Measurements from ENCODE around the gene MT1X.

MT1X gene

DNA sequence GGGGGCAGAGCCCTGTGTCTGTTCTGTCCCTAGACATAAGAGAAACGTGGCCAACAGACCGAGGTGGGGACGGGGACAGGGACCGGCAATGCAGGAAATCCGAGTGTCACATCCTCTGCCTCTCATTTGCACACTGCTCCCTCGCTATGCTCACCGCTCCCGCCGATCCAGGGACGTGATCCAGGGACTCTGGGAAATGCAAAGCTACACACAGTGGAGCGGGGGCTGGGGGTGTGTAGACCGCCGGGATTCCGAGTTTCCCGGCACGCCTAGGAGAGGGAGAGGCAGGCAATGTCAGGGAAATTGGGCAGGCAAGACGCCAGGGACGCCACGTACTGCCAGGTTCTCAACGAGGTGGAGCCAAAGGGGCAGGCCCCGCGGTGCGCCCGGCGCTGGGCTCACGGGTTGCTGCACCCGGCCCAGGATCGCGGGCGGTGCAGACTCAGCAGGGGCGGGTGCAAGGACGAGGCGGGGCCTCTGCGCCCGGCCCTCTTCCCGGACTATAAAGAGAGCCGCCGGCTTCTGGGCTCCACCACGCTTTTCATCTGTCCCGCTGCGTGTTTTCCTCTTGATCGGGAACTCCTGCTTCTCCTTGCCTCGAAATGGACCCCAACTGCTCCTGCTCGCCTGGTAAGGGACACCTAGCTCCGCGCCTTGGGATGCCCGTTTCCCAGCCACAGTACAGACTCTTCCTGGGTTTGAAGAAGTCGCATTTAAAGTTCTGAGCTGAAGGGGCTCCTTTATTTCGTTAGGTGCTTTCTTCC lies at the start of gene MT1X:
TSS of gene MT1X (plus strand) at position 532 of the 764 bp plus-strand sequence. CDS start at position 603, 71 bp downstream.
- no peaks in the 10 kb centered on the region for H3K9me3 Mint-ChIP-seq
- H3K4me1 Mint-ChIP-seq (ENCODE audit: low read depth): peaks cover 20% of the 10 kb centered on the region
- H3K4me3 Mint-ChIP-seq: peak within 1 kb of the TSS; percentile 90
- peaks cover 4% of the 10 kb centered on the region for H3K36me3 Mint-ChIP-seq (ENCODE audit: low read depth)
- H3K27me3 Mint-ChIP-seq: no peaks in the 10 kb centered on the region
- peak within 1 kb of the TSS; percentile 82 for H3K27ac Mint-ChIP-seq

DNA sequence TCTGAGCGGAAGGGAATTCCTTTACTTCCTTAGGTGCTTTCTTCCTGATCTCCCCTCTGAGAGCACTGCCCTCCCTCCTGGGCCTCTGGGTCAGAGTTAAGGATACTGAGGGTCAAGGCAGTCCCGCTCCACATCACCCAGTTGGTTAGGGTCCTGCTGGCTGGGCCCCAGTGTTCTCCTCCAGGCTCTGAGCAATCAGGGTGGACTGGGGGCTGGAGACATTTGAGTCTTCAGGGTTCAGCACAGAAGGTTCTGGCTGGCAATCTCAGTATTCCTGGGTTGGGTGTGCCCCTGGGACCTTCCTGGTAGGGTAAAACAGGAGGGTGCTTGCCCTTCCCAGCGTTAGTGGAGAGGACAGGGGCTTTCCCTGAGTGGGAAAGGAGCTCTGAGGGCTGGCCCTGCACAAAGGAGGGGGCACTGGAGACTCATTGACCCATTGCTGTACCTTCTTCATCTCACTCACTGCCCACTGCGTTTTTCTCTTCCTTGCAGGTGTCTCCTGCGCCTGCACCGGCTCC lies 49.4 kb upstream of the MT1X start:
- H3K9me3 Mint-ChIP-seq: no peaks in the 10 kb centered on the region
- no peak overlapping the region for H3K27ac Mint-ChIP-seq
- H3K27me3 Mint-ChIP-seq: peaks cover 70% of the 10 kb centered on the region
- H3K4me1 Mint-ChIP-seq (ENCODE audit: low read depth): peaks cover 31% of the 10 kb centered on the region
- H3K36me3 Mint-ChIP-seq (ENCODE audit: low read depth): no peaks in the 10 kb centered on the region
- peak overlapping the region; percentile 20 for H3K4me3 Mint-ChIP-seq

DNA sequence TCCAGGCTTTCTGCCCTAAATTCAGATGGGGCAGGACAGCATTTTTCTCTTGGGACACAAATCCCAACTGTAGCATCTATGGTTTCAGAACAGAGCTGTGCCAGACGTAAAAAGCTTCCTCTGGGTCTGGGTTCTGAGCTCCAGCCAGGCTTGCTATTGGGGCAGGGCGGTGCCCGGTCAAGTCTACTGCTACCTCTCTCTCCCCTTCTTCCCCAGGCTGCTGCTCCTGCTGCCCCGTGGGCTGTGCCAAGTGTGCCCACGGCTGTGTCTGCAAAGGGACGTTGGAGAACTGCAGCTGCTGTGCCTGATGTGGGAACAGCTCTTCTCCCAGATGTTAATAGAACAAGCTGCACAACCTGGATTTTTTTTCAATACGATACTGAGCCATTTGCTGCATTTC lies 48.7 kb upstream of the MT1X start:
- H3K27ac Mint-ChIP-seq: no peak overlapping the region
- H3K4me3 Mint-ChIP-seq: no peak overlapping the region
- H3K36me3 Mint-ChIP-seq (ENCODE audit: low read depth): no peaks in the 10 kb centered on the region
- no peaks in the 10 kb centered on the region for H3K9me3 Mint-ChIP-seq
- H3K27me3 Mint-ChIP-seq: peaks cover 74% of the 10 kb centered on the region
- peaks cover 34% of the 10 kb centered on the region for H3K4me1 Mint-ChIP-seq (ENCODE audit: low read depth)

DNA sequence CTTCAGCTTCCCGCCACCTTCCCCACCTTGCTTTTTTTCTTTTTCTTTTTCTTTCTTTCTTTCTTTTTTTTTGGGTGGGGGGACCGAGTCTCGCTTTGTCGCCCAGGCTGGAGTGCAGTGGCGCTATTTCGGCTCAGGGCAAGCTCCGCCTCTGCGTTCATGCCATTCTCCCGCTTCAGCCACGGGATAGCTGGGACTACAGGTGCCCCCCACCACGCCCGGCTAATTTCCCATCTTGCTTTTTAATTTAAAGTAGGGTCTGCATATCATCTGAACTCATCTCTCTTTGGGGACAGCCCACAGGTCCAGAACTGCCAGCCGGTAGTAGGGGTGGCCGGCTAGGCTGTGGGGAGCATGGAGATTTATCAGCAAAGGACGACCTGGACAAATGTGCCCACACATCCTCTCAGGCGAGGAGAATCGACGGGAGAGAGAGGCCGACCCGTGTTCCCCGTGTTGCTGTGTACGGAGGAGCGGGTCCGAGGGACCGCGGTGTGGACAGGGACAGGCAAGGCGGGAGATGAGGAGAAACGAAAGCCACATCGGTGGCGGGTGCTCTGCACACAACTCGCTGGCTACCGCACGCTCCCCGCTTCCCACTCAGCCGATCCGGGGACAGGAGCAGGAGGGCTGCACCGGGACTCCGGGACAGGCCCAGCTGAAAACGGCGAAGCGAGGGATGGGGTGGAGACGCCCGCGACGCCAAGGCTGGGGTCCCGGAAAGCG lies 47.4 kb upstream of the MT1X start:
- Mint-ChIP-seq H3K4me1 (ENCODE audit: low read depth) (peaks cover 32% of the 10 kb centered on the region), H3K27me3 (peaks cover 87% of the 10 kb centered on the region), H3K36me3 (ENCODE audit: low read depth) (no peaks in the 10 kb centered on the region), H3K4me3 (peak overlapping the region; percentile 70), H3K27ac (no peak overlapping the region), H3K9me3 (no peaks in the 10 kb centered on the region)

DNA sequence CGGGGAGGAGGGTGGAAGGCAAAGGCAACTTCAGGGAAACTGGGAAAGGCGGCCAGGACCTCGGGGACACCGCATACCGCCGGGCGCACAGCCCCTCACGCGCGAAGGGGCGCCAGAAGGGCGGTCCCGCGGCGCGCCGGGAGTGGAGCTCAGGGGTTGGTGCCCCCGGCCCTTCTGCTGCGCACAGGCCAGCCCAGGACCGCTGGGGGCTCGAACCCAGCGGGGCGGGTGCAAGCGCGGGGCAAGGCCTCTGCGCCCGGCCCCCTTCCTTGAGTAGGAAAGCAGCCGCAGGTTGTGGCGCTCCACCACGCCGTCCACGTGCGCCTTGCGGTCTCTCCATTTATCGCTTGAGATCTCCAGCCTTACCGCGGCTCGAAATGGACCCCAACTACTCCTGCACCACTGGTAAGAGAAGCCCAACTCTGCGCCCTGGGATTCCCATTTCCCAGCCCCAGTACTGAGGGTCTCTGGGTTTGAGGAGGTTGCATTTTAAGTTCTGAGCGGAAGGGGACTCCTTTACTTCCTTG lies 46.8 kb upstream of the MT1X start:
- no peak overlapping the region for H3K27ac Mint-ChIP-seq
- peaks cover 27% of the 10 kb centered on the region for H3K4me1 Mint-ChIP-seq (ENCODE audit: low read depth)
- H3K27me3 Mint-ChIP-seq: peaks cover 89% of the 10 kb centered on the region
- no peaks in the 10 kb centered on the region for H3K36me3 Mint-ChIP-seq (ENCODE audit: low read depth)
- no peaks in the 10 kb centered on the region for H3K9me3 Mint-ChIP-seq
- H3K4me3 Mint-ChIP-seq: peak overlapping the region; percentile 43

DNA sequence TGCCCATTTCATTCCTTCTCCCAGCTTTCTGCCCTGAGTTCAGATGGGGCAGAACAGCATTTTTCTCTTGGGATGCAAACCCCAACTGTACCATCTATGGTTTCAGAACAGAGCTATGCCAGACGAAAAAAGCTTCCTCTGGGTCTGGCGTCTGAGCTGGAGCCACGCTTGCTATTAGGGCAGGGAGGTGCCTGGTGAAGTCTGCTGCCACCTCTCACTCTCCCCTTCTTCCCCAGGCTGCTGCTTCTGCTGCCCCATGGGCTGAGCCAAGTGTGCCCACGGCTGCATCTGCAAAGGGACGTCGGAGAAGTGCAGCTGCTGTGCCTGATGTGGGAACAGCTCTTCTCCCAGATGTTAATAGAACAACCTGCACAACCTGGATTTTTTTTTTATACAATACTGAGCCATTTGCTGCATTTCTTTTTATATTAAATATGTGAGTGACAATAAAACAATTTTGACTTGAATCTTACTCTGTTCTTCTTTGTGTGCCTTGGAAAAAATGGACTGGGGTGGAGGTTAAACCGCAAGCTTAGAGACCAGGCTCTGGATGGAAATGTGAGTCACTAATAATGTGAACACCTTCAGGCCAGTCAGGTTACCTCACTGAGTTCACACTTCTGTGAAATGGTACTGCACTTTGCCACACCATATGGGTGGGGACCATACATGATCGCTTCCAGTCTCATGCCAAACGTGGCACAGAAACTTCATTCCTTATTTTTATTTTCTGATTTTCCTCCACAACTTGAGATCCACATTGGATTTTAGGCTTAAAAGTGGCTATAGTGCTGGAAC lies 45.5 kb upstream of the MT1X start:
- H3K4me1 Mint-ChIP-seq (ENCODE audit: low read depth): peaks cover 23% of the 10 kb centered on the region
- H3K4me3 Mint-ChIP-seq: no peak overlapping the region
- peaks cover 86% of the 10 kb centered on the region for H3K27me3 Mint-ChIP-seq
- no peak overlapping the region for H3K27ac Mint-ChIP-seq
- H3K9me3 Mint-ChIP-seq: no peaks in the 10 kb centered on the region
- no peaks in the 10 kb centered on the region for H3K36me3 Mint-ChIP-seq (ENCODE audit: low read depth)

DNA sequence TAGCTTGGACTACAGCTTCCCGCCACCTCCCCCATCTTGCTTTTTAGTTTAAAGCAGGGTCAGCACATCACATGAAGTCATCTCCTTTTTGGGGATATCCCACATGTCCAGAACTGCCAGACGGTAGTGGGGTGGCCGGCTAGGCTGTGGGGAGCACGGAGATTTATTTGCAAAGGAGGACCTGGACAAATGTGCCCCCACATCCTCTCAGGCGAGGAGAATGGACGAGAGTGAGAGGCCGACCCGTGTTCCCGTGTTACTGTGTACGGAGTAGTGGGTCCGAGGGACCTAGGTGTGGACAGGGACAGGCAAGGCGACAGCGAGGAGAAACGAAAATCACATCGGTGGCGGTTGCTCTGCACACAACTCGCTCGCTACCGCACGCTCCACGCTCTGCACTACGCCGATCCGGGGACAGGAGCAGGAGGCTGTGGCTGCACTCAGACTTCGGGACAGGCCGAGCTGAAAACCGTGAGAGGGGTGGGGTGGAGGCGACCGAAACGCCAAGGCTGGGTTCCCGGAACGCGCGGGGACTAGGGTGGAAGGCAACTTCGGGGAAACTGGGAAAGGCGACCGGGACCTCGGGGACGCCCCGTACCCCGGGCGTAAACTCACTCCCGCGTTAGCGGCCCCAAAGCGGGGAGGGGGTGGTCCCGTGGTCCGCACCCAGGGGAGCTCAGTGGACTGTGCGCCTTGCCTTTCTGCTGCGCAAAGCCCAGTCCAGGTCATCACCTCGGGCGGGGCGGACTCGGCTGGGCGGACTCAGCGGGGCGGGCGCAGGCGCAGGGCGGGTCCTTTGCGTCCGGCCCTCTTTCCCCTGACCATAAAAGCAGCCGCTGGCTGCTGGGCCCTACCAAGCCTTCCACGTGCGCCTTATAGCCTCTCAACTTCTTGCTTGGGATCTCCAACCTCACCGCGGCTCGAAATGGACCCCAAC lies 44.2 kb upstream of the MT1X start, which contains the start of gene MT1A:
TSS of gene MT1A (plus strand) at position 853 of the 937 bp plus-strand sequence. CDS start at position 926, 73 bp downstream.
- Mint-ChIP-seq H3K4me1 (ENCODE audit: low read depth) (peaks cover 25% of the 10 kb centered on the region), H3K9me3 (no peaks in the 10 kb centered on the region)

DNA sequence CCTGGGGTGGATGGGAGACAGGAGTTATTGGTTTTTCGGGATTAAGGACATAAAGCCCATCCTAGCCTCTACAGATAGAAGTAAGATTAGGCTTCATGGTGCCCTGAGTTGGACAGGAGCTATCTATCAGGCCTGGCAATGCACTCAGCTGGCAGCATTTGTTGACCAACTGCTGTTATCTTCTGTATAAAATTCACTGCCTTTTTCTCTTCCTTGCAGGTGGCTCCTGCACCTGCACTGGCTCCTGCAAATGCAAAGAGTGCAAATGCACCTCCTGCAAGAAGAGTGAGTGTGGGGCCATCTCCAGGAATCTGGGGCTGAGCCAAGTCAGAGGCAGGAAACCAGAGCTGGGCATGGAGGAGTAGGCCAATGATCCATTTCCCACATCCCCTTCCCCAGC lies 43.2 kb upstream of the MT1X start:
- Mint-ChIP-seq H3K4me3 (no peak overlapping the region), H3K4me1 (ENCODE audit: low read depth) (peaks cover 34% of the 10 kb centered on the region), H3K27ac (no peak overlapping the region), H3K36me3 (ENCODE audit: low read depth) (no peaks in the 10 kb centered on the region), H3K9me3 (no peaks in the 10 kb centered on the region), H3K27me3 (peaks cover 76% of the 10 kb centered on the region)

More for the DNA sequence above, 44.2 kb upstream of the MT1X start, which contains the start of gene MT1A:
- Mint-ChIP-seq H3K36me3 (ENCODE audit: low read depth) (no peaks in the 10 kb centered on the region), H3K27me3 (peaks cover 86% of the 10 kb centered on the region), H3K27ac (no peak within 1 kb of the TSS), H3K4me3 (peak within 1 kb of the TSS; percentile 68)

DNA sequence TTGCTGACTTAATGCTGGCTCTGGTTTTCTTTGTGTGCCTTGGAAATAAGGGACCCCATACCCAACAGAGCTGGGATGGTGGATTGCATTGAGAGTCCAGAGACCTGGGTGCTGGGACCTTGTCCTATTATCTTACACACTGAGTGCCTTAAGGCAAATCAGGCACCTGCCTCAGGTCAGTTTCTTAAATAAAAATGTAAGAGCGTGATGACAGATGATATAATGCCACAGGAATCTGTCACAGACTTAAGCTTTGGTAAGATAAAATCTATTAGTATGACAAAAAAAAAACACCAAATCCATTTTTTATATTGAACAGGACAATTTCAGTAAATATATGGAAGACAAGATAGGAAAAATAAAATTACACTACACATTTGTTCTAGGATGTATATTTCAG lies 42.2 kb upstream of the MT1X start:
- Mint-ChIP-seq H3K27ac (no peak overlapping the region), H3K9me3 (no peaks in the 10 kb centered on the region), H3K27me3 (peaks cover 66% of the 10 kb centered on the region), H3K4me3 (no peak overlapping the region), H3K4me1 (ENCODE audit: low read depth) (peaks cover 32% of the 10 kb centered on the region), H3K36me3 (ENCODE audit: low read depth) (no peaks in the 10 kb centered on the region)

DNA sequence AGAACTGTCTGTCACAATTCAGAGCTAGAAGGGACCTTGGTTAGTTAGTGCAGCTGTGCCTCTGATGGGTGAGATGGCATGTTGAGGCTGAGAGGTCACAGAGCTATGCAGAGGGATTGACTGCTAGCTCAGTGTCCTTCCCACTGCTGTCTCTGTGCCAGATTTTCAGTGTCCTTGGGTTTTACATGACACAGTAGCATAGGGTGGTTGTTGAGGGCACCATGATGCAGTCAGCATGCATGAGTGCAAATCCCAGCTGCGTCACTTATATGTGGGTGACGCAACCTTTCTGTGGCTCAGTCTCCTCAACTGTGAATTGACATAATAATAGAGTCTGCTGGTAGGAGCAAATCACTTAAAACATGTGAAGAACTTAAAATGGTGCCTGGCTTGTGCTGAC lies 41.1 kb upstream of the MT1X start:
- Mint-ChIP-seq H3K4me3 (no peak overlapping the region), H3K9me3 (no peaks in the 10 kb centered on the region), H3K27me3 (peaks cover 61% of the 10 kb centered on the region), H3K36me3 (ENCODE audit: low read depth) (no peaks in the 10 kb centered on the region), H3K4me1 (ENCODE audit: low read depth) (peaks cover 26% of the 10 kb centered on the region), H3K27ac (no peak overlapping the region)

DNA sequence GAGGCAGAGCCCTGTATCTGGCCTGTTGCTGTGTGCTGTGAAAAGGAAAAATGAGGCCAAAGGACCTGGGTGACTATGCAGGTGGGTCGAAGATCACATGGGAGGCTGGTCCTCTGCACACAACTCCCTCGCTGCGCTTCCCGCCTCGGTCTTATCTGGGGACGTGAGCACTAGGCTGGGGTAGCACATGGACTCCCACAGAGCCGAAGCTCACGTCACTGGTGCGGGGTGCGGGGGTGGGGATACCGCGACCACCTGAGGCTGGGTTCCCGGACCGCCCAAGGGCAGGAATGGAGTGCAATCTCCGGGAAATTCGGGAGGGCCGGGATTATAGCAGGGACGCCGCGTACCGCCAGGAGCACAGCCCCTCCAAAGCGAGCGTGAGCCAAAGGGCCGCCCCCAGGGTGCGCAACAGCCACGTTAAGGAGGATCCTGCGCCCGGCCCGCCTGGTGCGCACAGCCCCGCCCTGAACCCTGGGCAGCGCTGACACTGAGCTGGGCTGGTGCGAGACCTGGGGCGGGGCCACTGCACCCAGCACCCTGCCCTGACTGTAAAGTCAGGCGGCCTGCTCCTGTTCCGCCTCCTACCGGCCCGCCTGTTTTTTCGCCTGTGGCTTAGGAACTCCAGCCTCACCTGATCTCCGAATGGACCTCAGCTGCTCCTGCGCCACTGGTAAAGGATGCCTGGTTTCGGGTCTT lies 39.0 kb upstream of the MT1X start:
- H3K4me3 Mint-ChIP-seq: peak overlapping the region; percentile 58
- H3K36me3 Mint-ChIP-seq (ENCODE audit: low read depth): no peaks in the 10 kb centered on the region
- H3K27ac Mint-ChIP-seq: no peak overlapping the region
- peaks cover 50% of the 10 kb centered on the region for H3K27me3 Mint-ChIP-seq
- no peaks in the 10 kb centered on the region for H3K9me3 Mint-ChIP-seq
- peaks cover 19% of the 10 kb centered on the region for H3K4me1 Mint-ChIP-seq (ENCODE audit: low read depth)

DNA sequence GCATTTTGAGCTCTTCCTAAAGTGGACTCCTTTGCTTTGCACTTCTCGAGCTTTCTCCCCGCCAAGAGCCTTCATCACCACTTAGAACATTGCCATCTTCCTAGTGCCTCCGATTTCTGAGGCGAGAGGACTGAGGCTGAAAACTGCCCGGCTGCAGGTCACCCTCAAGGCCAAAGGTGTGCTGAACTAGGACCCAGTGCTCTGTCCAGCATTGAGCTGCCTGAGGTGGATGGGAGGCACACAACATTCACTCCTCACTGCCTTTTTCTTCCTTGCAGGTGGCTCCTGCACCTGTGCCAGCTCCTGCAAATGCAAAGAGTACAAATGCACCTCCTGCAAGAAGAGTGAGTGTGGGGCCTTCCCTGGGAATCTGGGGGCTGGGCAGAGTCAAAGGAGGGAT lies 38.4 kb upstream of the MT1X start:
- no peak overlapping the region for H3K27ac Mint-ChIP-seq
- peaks cover 19% of the 10 kb centered on the region for H3K4me1 Mint-ChIP-seq (ENCODE audit: low read depth)
- H3K27me3 Mint-ChIP-seq: peaks cover 50% of the 10 kb centered on the region
- H3K36me3 Mint-ChIP-seq (ENCODE audit: low read depth): no peaks in the 10 kb centered on the region
- H3K9me3 Mint-ChIP-seq: no peaks in the 10 kb centered on the region
- peak overlapping the region; percentile 58 for H3K4me3 Mint-ChIP-seq

DNA sequence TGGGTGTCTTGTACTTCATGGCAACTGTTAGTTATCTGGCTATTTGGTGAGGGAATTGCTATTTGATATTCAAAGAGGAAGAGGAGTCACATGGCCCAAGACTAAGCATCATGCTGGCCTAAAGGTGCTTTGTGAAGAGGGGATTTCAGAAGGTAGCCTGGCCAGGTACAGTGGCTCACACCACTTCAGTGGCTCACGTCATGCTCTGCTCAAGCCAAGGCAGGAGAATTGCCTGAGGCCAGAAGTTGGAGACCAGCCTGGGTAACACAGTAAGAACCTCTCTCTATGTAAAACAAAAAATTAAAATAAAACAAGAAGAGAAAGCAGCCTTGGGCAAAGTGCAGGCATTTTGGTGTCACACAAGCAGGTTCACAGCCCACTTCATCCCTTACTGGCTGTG lies 37.0 kb upstream of the MT1X start:
- no peak overlapping the region for H3K4me3 Mint-ChIP-seq
- no peaks in the 10 kb centered on the region for H3K36me3 Mint-ChIP-seq (ENCODE audit: low read depth)
- no peak overlapping the region for H3K27ac Mint-ChIP-seq
- no peaks in the 10 kb centered on the region for H3K9me3 Mint-ChIP-seq
- peaks cover 43% of the 10 kb centered on the region for H3K27me3 Mint-ChIP-seq
- H3K4me1 Mint-ChIP-seq (ENCODE audit: low read depth): peaks cover 19% of the 10 kb centered on the region
